Measurements from ENCODE around the gene BYSL. TPM values are rescaled to one million over a fixed set of nuclear protein-coding genes. Genes with fewer than 3 reads are reported as not detected.

Gene BYSL
- total and polyA plus RNA-seq, 9 of the 15 experiments (the other 6 are each of a cell fraction or from before 2014, with no cell fraction given) = 22.2 to 92.3 (median 53.4) TPM

DNA sequence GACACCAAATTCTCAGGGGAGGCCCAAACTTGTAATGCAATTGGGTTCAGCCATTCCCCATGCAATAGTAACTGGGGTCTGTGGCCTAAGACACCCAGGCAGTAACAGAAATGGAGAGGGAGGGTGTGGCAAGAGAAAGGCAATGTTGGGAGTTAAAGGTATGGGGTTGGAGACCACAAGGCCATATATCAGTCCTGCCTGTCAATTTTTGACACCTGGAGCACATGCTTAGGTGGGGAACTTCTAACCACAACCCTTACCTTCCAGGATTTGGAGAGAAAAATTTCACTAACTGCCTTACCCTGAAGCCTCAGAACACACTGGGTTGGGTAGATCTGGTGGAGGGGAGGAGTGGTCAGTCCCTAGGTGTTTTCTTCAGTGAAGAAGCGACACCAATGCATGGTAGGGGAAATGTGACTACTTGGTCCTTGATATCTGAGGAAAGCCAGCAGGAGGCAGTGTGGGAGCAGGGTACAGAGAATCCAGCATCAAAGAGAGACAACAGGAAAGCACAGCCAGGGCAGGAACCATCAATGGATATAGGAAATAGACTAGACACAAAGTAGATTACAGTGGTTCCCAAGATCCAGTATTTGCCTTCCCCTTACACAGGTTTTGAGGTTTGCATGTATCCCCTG, 19.3 kb upstream of the BYSL start (continued):
- TF ChIP-seq, protein P1, sequence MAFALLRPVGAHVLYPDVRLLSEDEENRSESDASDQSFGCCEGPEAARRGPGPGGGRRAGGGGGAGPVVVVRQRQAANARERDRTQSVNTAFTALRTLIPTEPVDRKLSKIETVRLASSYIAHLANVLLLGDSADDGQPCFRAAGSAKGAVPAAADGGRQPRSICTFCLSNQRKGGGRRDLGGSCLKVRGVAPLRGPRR (CRISPR knock-in tag; IDR thresholded peaks at IDR 0.05) = no peak
- TF ChIP-seq, protein P2, sequence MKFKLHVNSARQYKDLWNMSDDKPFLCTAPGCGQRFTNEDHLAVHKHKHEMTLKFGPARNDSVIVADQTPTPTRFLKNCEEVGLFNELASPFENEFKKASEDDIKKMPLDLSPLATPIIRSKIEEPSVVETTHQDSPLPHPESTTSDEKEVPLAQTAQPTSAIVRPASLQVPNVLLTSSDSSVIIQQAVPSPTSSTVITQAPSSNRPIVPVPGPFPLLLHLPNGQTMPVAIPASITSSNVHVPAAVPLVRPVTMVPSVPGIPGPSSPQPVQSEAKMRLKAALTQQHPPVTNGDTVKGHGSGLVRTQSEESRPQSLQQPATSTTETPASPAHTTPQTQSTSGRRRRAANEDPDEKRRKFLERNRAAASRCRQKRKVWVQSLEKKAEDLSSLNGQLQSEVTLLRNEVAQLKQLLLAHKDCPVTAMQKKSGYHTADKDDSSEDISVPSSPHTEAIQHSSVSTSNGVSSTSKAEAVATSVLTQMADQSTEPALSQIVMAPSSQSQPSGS (CRISPR knock-in tag; IDR thresholded peaks at IDR 0.05) = no peak
- no peak for TF ChIP-seq KHSRP (IDR thresholded peaks at IDR 0.05)
- TF ChIP-seq NCOA1 (IDR thresholded peaks at IDR 0.05; ENCODE audit: low read depth) = no peak
- no peak for TF ChIP-seq GATA2 (CRISPR knock-in tag; IDR thresholded peaks at IDR 0.05)
- TF ChIP-seq ZBTB1 (CRISPR knock-in tag; IDR thresholded peaks at IDR 0.05; ENCODE audit: borderline replicate concordance, low read depth) = no peak
- TF ChIP-seq, protein P3, sequence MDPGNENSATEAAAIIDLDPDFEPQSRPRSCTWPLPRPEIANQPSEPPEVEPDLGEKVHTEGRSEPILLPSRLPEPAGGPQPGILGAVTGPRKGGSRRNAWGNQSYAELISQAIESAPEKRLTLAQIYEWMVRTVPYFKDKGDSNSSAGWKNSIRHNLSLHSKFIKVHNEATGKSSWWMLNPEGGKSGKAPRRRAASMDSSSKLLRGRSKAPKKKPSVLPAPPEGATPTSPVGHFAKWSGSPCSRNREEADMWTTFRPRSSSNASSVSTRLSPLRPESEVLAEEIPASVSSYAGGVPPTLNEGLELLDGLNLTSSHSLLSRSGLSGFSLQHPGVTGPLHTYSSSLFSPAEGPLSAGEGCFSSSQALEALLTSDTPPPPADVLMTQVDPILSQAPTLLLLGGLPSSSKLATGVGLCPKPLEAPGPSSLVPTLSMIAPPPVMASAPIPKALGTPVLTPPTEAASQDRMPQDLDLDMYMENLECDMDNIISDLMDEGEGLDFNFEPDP (CRISPR knock-in tag; IDR thresholded peaks at IDR 0.05) = no peak
- no peak for TF ChIP-seq COPS2 (conservative IDR thresholded peaks at IDR 0.05)
- no peak for TF ChIP-seq MAZ (CRISPR knock-in tag; conservative IDR thresholded peaks at IDR 0.05 in 1 of 2, IDR thresholded peaks at IDR 0.05 in 1 of 2)
- TF ChIP-seq, protein P4, sequence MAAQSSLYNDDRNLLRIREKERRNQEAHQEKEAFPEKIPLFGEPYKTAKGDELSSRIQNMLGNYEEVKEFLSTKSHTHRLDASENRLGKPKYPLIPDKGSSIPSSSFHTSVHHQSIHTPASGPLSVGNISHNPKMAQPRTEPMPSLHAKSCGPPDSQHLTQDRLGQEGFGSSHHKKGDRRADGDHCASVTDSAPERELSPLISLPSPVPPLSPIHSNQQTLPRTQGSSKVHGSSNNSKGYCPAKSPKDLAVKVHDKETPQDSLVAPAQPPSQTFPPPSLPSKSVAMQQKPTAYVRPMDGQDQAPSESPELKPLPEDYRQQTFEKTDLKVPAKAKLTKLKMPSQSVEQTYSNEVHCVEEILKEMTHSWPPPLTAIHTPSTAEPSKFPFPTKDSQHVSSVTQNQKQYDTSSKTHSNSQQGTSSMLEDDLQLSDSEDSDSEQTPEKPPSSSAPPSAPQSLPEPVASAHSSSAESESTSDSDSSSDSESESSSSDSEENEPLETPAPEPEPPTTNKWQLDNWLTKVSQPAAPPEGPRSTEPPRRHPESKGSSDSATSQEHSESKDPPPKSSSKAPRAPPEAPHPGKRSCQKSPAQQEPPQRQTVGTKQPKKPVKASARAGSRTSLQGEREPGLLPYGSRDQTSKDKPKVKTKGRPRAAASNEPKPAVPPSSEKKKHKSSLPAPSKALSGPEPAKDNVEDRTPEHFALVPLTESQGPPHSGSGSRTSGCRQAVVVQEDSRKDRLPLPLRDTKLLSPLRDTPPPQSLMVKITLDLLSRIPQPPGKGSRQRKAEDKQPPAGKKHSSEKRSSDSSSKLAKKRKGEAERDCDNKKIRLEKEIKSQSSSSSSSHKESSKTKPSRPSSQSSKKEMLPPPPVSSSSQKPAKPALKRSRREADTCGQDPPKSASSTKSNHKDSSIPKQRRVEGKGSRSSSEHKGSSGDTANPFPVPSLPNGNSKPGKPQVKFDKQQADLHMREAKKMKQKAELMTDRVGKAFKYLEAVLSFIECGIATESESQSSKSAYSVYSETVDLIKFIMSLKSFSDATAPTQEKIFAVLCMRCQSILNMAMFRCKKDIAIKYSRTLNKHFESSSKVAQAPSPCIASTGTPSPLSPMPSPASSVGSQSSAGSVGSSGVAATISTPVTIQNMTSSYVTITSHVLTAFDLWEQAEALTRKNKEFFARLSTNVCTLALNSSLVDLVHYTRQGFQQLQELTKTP (IDR thresholded peaks at IDR 0.05; ENCODE audit: low read depth in 1 of 2, partially characterized antibody in 2 of 2) = peak in 1 of 2 experiments; percentile 24
- no peak for TF ChIP-seq C11orf30 (IDR thresholded peaks at IDR 0.05; ENCODE audit: low read depth)
- TF ChIP-seq HDGF (IDR thresholded peaks at IDR 0.05) = no peak
- no peak for TF ChIP-seq FOSL1 (tag; conservative IDR thresholded peaks at IDR 0.05)
- TF ChIP-seq ZNF253 (CRISPR knock-in tag; conservative IDR thresholded peaks at IDR 0.05) = no peak
- no peak for TF ChIP-seq ZNF717 (CRISPR knock-in tag; IDR thresholded peaks at IDR 0.05)
- TF ChIP-seq ZNF584 (CRISPR knock-in tag; IDR thresholded peaks at IDR 0.05; ENCODE audit: low read depth) = no peak
- no peak for TF ChIP-seq SUPT5H (IDR thresholded peaks at IDR 0.05)
- TF ChIP-seq ZBED1 (IDR thresholded peaks at IDR 0.05) = no peak
- TF ChIP-seq, protein P5, sequence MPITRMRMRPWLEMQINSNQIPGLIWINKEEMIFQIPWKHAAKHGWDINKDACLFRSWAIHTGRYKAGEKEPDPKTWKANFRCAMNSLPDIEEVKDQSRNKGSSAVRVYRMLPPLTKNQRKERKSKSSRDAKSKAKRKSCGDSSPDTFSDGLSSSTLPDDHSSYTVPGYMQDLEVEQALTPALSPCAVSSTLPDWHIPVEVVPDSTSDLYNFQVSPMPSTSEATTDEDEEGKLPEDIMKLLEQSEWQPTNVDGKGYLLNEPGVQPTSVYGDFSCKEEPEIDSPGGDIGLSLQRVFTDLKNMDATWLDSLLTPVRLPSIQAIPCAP (CRISPR knock-in tag; IDR thresholded peaks at IDR 0.05; ENCODE audit: borderline replicate concordance) = no peak
- no peak for TF ChIP-seq RBM14 (IDR thresholded peaks at IDR 0.05; ENCODE audit: borderline replicate concordance, insufficient read depth, low read depth, low read length)
- no peak for TF ChIP-seq POLR3A (IDR thresholded peaks at IDR 0.05; ENCODE audit: borderline replicate concordance, extremely low read depth, insufficient read depth, insufficient read length)
